Caco-2 (cell line): ENCODE results near the gene OSM. TPM values are rescaled to one million over a fixed set of nuclear protein-coding genes. Genes with fewer than 3 reads are reported as not detected.

Source experiments
- BruUV-seq: library from RNA; stranded (reverse); fragments of 400-500 nt; replicated peaks from 2 replicates; lab custom pipeline; 2021; lab: Mats Ljungman, UMichigan
- CTCF ChIA-PET: fragments of 300-600 bp; sonication (Branson Sonifier 250); formaldehyde crosslinking; loops from one replicate; lab custom pipeline; 2022; ENCODE audit warnings: antibody characterized with exemption; lab: Charles Lee
- POLR2A ChIA-PET: fragments of 300-600 bp; sonication (Branson Sonifier 250); formaldehyde crosslinking; loops from one replicate; lab custom pipeline; 2022; ENCODE audit warnings: antibody characterized with exemption; lab: Charles Lee
- DNase-seq, 2 experiments: peaks; one replicate each; pipeline versions ENCODE4 v3.0.0 to v3.0.0-alpha.2; 2020 to 2022
- H3K27me3 ChIP-seq: replicated peaks from 2 replicates; pipeline ENCODE4 v1.6.0; 2011; ENCODE audit warnings: low read length; ENCODE audit not compliant: control insufficient read depth, insufficient read depth
- H3K36me3 ChIP-seq: 2 replicates; pipeline ENCODE4 v1.5.1; 2011; ENCODE audit warnings: low read length; ENCODE audit not compliant: control insufficient read depth, insufficient read depth
- H3K4me1 ChIP-seq: fragments of 250-450 bp; sonication (Bioruptor Pico); 2 replicates; pipeline ENCODE4 v1.5.1; 2020; ENCODE audit warnings: mild to moderate bottlenecking
- H3K4me3 ChIP-seq: 2 replicates; pipeline ENCODE4 v1.5.1; 2011; ENCODE audit warnings: low read depth, mild to moderate bottlenecking, control low read depth, low read length
- H3K9me3 ChIP-seq: fragments of 250-450 bp; sonication (Bioruptor Pico); 2 replicates; pipeline ENCODE4 v1.5.1; 2020; ENCODE audit warnings: mild to moderate bottlenecking, moderate library complexity
- H3K27ac Mint-ChIP-seq: one replicate; pipeline ENCODE4 v1.8.0; 2022; ENCODE audit warnings: mixed read lengths; ENCODE audit not compliant: unreplicated experiment
- H3K27me3 Mint-ChIP-seq: one replicate; pipeline ENCODE4 v1.8.0; 2022; ENCODE audit warnings: mixed read lengths; ENCODE audit not compliant: insufficient read depth, unreplicated experiment
- H3K36me3 Mint-ChIP-seq: one replicate; pipeline ENCODE4 v1.8.0; 2022; ENCODE audit warnings: mild to moderate bottlenecking, mixed read lengths; ENCODE audit not compliant: insufficient read depth, unreplicated experiment
- H3K4me1 Mint-ChIP-seq: one replicate; pipeline ENCODE4 v1.8.0; 2022; ENCODE audit warnings: low read depth, mixed read lengths; ENCODE audit not compliant: unreplicated experiment
- H3K4me3 Mint-ChIP-seq: one replicate; pipeline ENCODE4 v1.8.0; 2022; ENCODE audit warnings: mild to moderate bottlenecking, moderate library complexity, mixed read lengths; ENCODE audit not compliant: unreplicated experiment
- H3K9me3 Mint-ChIP-seq: one replicate; pipeline ENCODE4 v1.8.0; 2022; ENCODE audit warnings: mixed read lengths; ENCODE audit not compliant: unreplicated experiment
- CTCF ChIP-seq, 2 experiments: fragments of 200-600 bp in 1 of 2; IDR thresholded peaks; 1 replicate in 1 of 2; 2 replicates in 1 of 2; pipeline versions ENCODE4 v1.5.1 to v1.8.0; 2011 to 2022; ENCODE audit warnings: antibody characterized with exemption in 1 of 2, control low read depth in 1 of 2, inconsistent platforms in 1 of 2, low read depth in 1 of 2, low read length in 1 of 2, mild to moderate bottlenecking in 1 of 2, moderate library complexity in 1 of 2; ENCODE audit not compliant: insufficient read depth in 1 of 2, severe bottlenecking in 1 of 2, unreplicated experiment in 1 of 2
- intact Hi-C: fragments of 100-400 bp; cut with micrococcal nuclease; formaldehyde crosslinking; loops from one replicate; pipeline ENCODE4 v1.10.0; 2022; ENCODE audit not compliant: unreplicated experiment
- total RNA-seq: library from RNA; stranded (reverse); gene quantifications from 2 replicates; pipeline ENCODE4 v1.2.3, GENCODE V29; 2022

The OSM gene
- total RNA-seq, 1 experiment from 2014 or later, result not detected

- Histone ChIP-seq H3K36me3 (no peaks in the 10 kb centered on the region), H3K4me1 (peaks cover 46% of the 10 kb centered on the region), H3K27me3 (no peaks in the 10 kb centered on the region), H3K4me3 (no peak overlapping the region), H3K9me3 (no peaks in the 10 kb centered on the region)
- POLR2A ChIA-PET, result no interaction called here
- CTCF ChIA-PET, result no interaction called here
- Mint-ChIP-seq H3K27ac (no peak overlapping the region), H3K9me3 (no peaks in the 10 kb centered on the region), H3K4me1 (peaks cover 28% of the 10 kb centered on the region), H3K36me3 (peaks cover 2% of the 10 kb centered on the region), H3K4me3 (no peak overlapping the region), H3K27me3 (no peaks in the 10 kb centered on the region)
- TF ChIP-seq CTCF (IDR thresholded peaks at IDR 0.05; ENCODE audit: insufficient read depth in 1 of 2, low read depth in 1 of 2, low read length in 1 of 2, severe bottlenecking in 1 of 2, unreplicated experiment in 1 of 2), result no peak
- DNase-seq, result no peak
- no TSS peak for BruUV-seq
- intact Hi-C loops, result no loop called here
Measured at GRCh38 chr22:30233582-30233981, 33.1 kb downstream of the OSM start.

- intact Hi-C loops, result no loop called here
- H3K4me3 ChIP-seq, result no peak overlapping the region
- BruUV-seq, result no TSS peak
- ChIA-PET CTCF (no interaction called here), POLR2A (no interaction called here)
- H3K9me3 ChIP-seq, result no peaks in the 10 kb centered on the region
- Mint-ChIP-seq H3K4me1 (peaks cover 24% of the 10 kb centered on the region), H3K4me3 (no peak overlapping the region), H3K9me3 (no peaks in the 10 kb centered on the region), H3K27me3 (no peaks in the 10 kb centered on the region), H3K36me3 (no peaks in the 10 kb centered on the region), H3K27ac (no peak overlapping the region)
- H3K36me3 ChIP-seq, result no peaks in the 10 kb centered on the region
- no peak for TF ChIP-seq CTCF (IDR thresholded peaks at IDR 0.05; ENCODE audit: insufficient read depth in 1 of 2, low read depth in 1 of 2, low read length in 1 of 2, severe bottlenecking in 1 of 2, unreplicated experiment in 1 of 2)
- peaks cover 38% of the 10 kb centered on the region for H3K4me1 ChIP-seq
- DNase-seq, result no peak
- no peaks in the 10 kb centered on the region for H3K27me3 ChIP-seq
Measured at GRCh38 chr22:30232716-30233218, 33.9 kb downstream of the OSM start.

- CTCF ChIA-PET, result no interaction called here
- Mint-ChIP-seq H3K27ac (no peak overlapping the region), H3K27me3 (no peaks in the 10 kb centered on the region), H3K9me3 (no peaks in the 10 kb centered on the region), H3K36me3 (no peaks in the 10 kb centered on the region), H3K4me3 (no peak overlapping the region), H3K4me1 (peaks cover 28% of the 10 kb centered on the region)
- TF ChIP-seq CTCF (IDR thresholded peaks at IDR 0.05; ENCODE audit: insufficient read depth in 1 of 2, low read depth in 1 of 2, low read length in 1 of 2, severe bottlenecking in 1 of 2, unreplicated experiment in 1 of 2), result no peak
- no peak overlapping the region for H3K4me3 ChIP-seq
- H3K4me1 ChIP-seq, result peaks cover 20% of the 10 kb centered on the region
- no peak for DNase-seq
- BruUV-seq, result no TSS peak
- intact Hi-C loops, result no loop called here
- H3K36me3 ChIP-seq, result no peaks in the 10 kb centered on the region
- no peaks in the 10 kb centered on the region for H3K27me3 ChIP-seq
- POLR2A ChIA-PET, result no interaction called here
- no peaks in the 10 kb centered on the region for H3K9me3 ChIP-seq
Measured at GRCh38 chr22:30230787-30231461, 35.7 kb downstream of the OSM start.
